CD4-positive, alpha-beta T cell treated with Interleukin-6 at 100 ng/mL for 8 hours (primary cell): ENCODE data around the gene ADRA1B.
A peak's percentile ranks its signal among the peaks of the same experiment; 100 is the strongest.
"Not testable (repeated sequence)": the region's sequence is repeated elsewhere in the genome, so short reads cannot be mapped to it uniquely, and the experiment has no call there.

Source experiments
- DNase-seq: peaks from one replicate; pipeline ENCODE4 v3.0.0-alpha.2; 2020; ENCODE audit warnings: mixed read lengths, low spot score

The ADRA1B gene

DNA sequence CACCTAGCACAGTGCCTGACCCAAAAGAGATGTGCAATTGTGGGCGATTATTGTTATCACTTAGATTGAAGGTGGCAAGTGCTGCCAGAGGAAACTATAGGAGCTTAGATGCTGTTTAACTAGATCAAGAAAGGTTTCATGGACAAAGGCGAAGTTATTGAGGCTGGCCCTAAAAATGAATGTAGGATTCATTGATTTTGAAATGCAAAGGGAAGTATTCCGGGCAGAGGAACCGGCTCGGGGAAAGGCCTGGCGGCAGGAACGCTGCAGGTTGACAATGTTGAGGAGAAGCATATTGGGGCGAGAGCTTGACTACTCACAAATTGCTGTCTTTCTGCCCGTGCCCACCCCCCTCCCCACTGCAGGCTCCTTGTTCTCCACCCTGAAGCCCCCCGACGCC lies 55.2 kb downstream of the ADRA1B start:
- DNase-seq = no peak

DNA sequence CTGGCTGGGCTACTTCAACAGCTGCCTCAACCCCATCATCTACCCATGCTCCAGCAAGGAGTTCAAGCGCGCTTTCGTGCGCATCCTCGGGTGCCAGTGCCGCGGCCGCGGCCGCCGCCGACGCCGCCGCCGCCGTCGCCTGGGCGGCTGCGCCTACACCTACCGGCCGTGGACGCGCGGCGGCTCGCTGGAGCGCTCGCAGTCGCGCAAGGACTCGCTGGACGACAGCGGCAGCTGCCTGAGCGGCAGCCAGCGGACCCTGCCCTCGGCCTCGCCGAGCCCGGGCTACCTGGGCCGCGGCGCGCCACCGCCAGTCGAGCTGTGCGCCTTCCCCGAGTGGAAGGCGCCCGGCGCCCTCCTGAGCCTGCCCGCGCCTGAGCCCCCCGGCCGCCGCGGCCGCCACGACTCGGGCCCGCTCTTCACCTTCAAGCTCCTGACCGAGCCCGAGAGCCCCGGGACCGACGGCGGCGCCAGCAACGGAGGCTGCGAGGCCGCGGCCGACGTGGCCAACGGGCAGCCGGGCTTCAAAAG lies 55.7 kb downstream of the ADRA1B start:
- DNase-seq = no peak

DNA sequence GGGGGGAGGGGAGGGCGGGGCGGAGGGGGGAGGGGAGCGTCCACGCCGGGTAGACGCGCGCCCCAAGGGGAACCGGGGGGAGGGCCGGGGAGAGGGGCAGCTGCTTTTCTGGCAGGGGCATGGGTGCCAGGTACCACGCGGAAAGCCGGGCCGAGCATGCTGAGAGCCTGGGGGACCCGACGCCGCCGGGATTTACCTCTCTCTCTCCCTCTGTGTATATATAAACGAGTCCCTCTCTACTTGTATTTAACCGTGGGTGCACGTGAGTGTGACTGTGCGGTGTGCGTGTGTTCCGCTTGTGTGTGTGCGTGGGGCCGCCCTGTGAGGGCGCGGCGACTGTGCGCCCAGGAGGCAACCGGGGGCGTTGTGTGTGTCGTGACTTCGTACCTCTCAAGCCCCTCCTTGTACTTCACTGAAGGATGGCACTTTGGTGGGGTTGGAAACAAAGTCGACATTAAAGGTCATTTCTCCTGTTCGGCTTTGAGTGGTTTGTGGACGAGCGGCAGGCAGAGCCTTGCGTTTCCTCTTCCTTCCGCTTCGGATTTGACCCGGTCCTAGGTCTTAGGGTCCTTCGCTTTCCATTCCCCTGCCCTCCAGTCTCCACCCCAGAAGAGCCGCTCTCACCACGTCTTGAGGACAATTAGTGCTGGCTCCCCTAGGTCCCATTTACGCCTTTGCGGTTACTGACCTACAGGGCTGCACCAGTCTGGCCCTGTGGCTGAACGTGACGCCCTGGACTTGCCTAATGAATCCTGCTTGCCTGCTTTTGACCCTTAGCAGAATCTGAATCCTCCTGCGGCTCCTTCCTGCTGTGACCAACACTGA lies 56.5 kb downstream of the ADRA1B start:
- DNase-seq = no peak

- DNase-seq = no peak
Measured at GRCh38 chr5:159975462-159976019, 59.3 kb downstream of the ADRA1B start.

- no peak for DNase-seq
Measured at GRCh38 chr5:159976921-159977320, 60.6 kb downstream of the ADRA1B start.

- no peak for DNase-seq
Measured at GRCh38 chr5:159978358-159978757, 62.1 kb downstream of the ADRA1B start.

- no peak for DNase-seq
Measured at GRCh38 chr5:159982421-159983173, 66.3 kb downstream of the ADRA1B start.

DNA sequence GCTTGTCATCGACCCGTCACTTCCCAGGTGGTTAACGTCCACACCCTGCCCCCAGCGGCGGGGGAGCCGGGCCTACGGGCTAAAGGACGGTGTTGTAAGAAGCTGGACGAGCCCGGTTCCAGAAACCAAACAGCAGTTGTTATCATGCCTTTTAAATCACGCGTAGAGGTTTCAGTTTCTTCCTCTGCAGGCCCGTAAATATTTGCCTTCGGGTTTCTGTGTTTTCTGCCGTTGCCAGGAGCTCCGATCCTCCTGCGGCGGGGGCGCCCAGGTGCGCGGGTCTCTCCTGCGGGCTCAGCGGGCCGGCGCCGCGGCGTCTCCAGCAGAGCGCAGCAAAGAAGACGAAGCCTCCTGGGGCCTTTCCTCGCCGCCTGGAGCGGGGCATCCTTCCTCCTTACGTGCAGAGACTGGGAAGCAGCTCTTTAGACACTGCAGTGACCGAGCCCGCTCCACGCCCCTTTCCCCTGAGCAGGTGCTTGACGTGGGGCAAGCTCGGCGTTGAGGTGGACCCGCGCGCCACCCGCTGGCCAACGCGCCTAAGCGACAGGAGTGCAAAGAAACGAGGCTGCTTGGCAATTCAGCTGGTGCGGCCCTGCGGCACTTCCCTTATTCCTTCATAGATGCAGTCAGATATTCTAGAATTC lies 70.9 kb downstream of the ADRA1B start:
- peak; percentile 67 for DNase-seq

GRCh38 chr5:159990506-159990905 lies 74.2 kb downstream of the ADRA1B start:
- no peak for DNase-seq

- DNase-seq = no peak
Measured at GRCh38 chr5:159992566-159992965, 76.3 kb downstream of the ADRA1B start.

DNA sequence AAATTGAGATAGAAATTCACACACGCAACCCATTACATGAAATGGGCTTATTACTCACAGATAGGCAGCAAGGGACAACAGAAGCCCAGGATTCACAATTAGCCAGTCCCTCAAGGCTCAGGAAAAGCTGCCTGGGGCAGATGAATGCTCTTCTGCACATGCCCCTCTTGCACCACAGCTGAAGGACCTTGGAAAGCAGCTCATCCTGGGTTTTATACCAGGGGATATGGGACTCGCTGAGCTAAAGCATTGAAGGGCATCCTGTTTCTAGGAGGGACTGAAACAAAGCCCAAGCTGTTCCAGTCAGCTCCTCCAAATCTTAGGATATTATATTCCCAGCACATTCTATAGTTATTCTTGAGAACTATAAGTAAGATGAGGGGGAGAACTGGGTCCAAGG lies 76.9 kb downstream of the ADRA1B start:
- DNase-seq = no peak

DNA sequence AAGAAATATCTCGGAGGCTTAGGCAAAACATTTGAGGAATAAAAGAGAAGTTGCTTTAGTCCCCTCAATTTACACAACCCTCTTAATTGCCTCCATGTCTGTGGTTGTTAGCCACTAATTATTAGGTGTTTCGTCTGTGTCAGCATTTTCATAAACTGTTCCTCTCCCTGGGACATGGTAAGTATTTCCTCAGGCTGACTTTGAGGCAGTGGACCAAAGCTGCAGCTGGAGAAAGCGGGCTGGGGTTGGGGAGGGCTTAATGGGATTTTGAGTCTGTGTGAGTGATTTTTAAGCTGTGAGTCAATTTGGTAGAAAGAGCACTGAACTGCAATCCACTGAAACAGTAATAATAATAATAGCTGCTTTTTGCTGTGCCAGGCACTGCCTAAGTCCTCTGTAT lies 79.6 kb downstream of the ADRA1B start:
- no peak for DNase-seq

DNA sequence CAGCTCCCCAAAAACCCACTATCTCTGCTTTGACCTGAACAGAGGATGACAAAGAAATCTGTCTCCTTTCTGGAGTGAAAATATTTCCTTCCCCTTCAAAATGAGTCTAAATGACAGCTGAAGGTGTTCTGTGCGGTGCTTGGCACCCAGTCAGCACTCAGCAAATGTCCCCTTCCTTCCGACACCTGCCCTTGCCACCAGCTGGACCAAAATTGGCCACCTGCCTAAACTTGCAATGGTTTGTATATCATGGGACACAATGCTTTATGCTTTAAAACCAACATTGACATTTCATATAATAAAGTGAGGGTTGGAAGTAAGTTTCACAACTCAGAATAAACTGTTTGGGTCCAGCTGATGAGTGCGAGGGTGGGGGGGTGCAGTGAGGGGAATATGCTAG lies 85.2 kb downstream of the ADRA1B start:
- DNase-seq = no peak

GRCh38 chr5:160007514-160007913 lies 91.2 kb downstream of the ADRA1B start:
- no peak for DNase-seq

- DNase-seq = not testable (repeated sequence)
Measured at GRCh38 chr5:160008529-160008876, 92.2 kb downstream of the ADRA1B start.

DNA sequence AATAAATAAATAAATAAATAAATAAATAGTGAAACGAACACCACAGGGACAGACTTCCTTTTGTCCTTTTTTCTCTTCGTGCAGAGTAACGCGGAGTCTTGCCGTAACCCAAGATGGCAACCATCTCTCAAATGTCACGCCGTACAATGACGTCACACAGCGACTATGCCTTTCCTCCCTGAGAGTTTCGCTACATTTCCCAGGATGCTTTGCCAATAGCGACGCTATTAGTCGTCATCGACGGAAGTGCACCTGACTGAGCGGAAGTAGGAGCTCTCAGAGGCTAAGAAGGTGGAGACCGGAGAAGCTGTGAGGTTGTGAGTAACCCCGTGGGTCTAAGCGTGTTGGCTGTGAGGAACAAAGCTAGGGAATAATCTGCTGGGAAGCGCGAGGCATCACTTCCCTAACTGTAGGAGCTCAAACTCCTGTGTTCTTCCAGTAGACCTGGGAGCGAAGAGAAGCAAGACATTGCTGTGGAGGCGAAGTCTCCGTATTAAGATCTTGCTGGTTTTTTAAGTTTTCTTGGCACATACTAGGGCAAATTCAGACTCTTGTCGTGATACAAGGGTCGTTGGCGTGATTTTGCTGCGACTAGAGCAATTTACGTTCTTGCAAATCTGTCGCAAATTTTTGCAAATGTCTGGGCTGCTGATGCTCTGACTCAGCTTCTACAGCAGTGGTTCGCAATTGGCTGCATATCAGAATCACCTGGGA lies 92.8 kb downstream of the ADRA1B start, which contains the start of gene TTC1:
Gene TTC1 (plus strand): TSS at position 263 of the 714 bp plus-strand sequence. CDS start 1,390 bp downstream, outside the sequence.
- DNase-seq = peak; percentile 94

- DNase-seq = no peak
Measured at GRCh38 chr5:160009591-160009989, 93.3 kb downstream of the ADRA1B start.

GRCh38 chr5:160011471-160011870 lies 95.2 kb downstream of the ADRA1B start:
- no peak for DNase-seq

- not testable (repeated sequence) for DNase-seq
Measured at GRCh38 chr5:160014197-160014596, 97.9 kb downstream of the ADRA1B start.

DNA sequence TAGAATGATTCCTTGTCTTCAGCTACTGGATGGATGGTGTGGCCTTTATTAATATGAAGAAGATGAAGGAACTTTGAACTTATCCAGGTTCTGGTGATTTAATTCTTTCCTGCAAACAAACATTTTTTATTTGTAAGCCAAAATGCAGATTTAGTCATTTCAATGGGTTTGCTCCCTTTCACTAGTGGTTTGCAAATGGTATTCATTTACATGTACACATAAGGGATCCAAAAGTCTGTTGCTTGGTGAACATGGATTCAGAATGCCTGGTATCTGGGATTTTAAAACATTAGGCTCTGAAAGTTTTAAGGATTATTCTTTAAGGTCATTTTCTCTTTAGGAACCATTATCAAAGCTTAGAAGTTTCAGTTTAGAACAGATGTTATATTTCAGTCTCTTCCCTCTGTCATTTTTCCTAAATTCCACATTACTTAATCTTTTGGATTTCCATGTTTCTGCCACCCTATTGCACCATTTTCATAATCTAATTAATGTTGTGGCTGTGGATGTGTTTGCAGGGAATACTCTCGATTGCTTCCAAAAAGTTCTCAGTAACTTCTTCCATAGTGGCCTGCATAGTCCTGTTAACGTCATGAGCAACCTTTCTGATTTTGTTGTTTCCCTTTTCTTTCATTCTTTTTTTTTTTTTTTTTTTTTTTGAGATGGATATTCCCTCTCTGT lies 102.8 kb downstream of the ADRA1B start:
- no peak for DNase-seq

- no peak for DNase-seq
Measured at GRCh38 chr5:160020266-160020770, 104.0 kb downstream of the ADRA1B start.
